Measurements from ENCODE around the gene GAS7. TPM values are rescaled to one million over a fixed set of nuclear protein-coding genes. Genes with fewer than 3 reads are reported as not detected.

GAS7 gene
- total RNA-seq, 1 experiment from 2014 or later: 12.3 TPM

GRCh38 chr17:9872852-9873251 lies 325.6 kb downstream of the GAS7 start:
- no peak for TF ChIP-seq TEAD4 (CRISPR knock-in tag; IDR thresholded peaks at IDR 0.05)
- Mint-ChIP-seq H3K36me3 (no peaks in the 10 kb centered on the region), H3K4me1 (peaks cover 6% of the 10 kb centered on the region), H3K27me3 (ENCODE audit: low read depth) (no peaks in the 10 kb centered on the region), H3K27ac (no peak overlapping the region), H3K4me3 (no peak overlapping the region), H3K9me3 (no peaks in the 10 kb centered on the region)
- ChIA-PET POLR2A (no interaction called here), CTCF (no interaction called here)
- no peak for DNase-seq (ENCODE audit: low spot score)
- ATAC-seq: no peak

DNA sequence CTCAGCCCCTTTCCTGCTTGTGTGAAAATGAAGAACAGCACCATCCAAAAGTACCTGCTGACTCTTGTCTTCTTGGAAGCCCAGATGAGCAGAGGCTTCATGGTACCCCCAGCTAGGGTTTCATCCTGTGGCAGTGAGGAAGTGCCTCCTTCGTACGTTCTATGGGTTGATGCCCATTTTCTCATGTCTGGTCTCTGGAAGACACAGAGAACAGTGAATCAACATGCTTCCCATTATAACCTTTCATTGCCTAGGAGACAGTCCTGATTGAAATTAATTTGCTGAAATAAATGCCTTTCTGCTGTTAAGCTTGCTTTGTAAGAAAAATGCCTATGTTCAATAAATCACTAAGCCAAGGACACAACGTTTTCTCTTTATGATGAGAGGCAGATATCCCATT lies 329.9 kb downstream of the GAS7 start:
- Mint-ChIP-seq H3K27me3 (ENCODE audit: low read depth) (no peaks in the 10 kb centered on the region; the same call in 1 of the 2 replicates), H3K27ac (no peak overlapping the region), H3K4me3 (no peak overlapping the region), H3K9me3 (peaks cover 8% of the 10 kb centered on the region), H3K4me1 (no peaks in the 10 kb centered on the region), H3K36me3 (no peaks in the 10 kb centered on the region)
- DNase-seq (ENCODE audit: low spot score) (no peak), ATAC-seq (no peak)
- TF ChIP-seq SMAD4 (CRISPR knock-in tag; IDR thresholded peaks at IDR 0.05) (no peak), ETV6 (CRISPR knock-in tag; IDR thresholded peaks at IDR 0.05) (no peak), TEAD4 (CRISPR knock-in tag; IDR thresholded peaks at IDR 0.05) (no peak), USF1 (CRISPR knock-in tag; IDR thresholded peaks at IDR 0.05) (no peak), ZNF423 (CRISPR knock-in tag; IDR thresholded peaks at IDR 0.05) (no peak), MXD4 (CRISPR knock-in tag; IDR thresholded peaks at IDR 0.05; ENCODE audit: borderline replicate concordance) (no peak), ZNF263 (CRISPR knock-in tag; IDR thresholded peaks at IDR 0.05; ENCODE audit: low read depth) (no peak), ZNF416 (CRISPR knock-in tag; IDR thresholded peaks at IDR 0.05) (no peak), ZSCAN18 (CRISPR knock-in tag; IDR thresholded peaks at IDR 0.05) (no peak), CREB1 (CRISPR knock-in tag; IDR thresholded peaks at IDR 0.05) (no peak), SOX15 (CRISPR knock-in tag; IDR thresholded peaks at IDR 0.05) (no peak), ZBTB21 (CRISPR knock-in tag; IDR thresholded peaks at IDR 0.05; ENCODE audit: borderline replicate concordance) (no peak), MAX (CRISPR knock-in tag; IDR thresholded peaks at IDR 0.05) (no peak), JAZF1 (CRISPR knock-in tag; IDR thresholded peaks at IDR 0.05) (no peak), NR1H2 (CRISPR knock-in tag; IDR thresholded peaks at IDR 0.05) (no peak)
- TF ChIP-seq, protein P1, sequence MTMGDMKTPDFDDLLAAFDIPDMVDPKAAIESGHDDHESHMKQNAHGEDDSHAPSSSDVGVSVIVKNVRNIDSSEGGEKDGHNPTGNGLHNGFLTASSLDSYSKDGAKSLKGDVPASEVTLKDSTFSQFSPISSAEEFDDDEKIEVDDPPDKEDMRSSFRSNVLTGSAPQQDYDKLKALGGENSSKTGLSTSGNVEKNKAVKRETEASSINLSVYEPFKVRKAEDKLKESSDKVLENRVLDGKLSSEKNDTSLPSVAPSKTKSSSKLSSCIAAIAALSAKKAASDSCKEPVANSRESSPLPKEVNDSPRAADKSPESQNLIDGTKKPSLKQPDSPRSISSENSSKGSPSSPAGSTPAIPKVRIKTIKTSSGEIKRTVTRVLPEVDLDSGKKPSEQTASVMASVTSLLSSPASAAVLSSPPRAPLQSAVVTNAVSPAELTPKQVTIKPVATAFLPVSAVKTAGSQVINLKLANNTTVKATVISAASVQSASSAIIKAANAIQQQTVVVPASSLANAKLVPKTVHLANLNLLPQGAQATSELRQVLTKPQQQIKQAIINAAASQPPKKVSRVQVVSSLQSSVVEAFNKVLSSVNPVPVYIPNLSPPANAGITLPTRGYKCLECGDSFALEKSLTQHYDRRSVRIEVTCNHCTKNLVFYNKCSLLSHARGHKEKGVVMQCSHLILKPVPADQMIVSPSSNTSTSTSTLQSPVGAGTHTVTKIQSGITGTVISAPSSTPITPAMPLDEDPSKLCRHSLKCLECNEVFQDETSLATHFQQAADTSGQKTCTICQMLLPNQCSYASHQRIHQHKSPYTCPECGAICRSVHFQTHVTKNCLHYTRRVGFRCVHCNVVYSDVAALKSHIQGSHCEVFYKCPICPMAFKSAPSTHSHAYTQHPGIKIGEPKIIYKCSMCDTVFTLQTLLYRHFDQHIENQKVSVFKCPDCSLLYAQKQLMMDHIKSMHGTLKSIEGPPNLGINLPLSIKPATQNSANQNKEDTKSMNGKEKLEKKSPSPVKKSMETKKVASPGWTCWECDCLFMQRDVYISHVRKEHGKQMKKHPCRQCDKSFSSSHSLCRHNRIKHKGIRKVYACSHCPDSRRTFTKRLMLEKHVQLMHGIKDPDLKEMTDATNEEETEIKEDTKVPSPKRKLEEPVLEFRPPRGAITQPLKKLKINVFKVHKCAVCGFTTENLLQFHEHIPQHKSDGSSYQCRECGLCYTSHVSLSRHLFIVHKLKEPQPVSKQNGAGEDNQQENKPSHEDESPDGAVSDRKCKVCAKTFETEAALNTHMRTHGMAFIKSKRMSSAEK (CRISPR knock-in tag; IDR thresholded peaks at IDR 0.05; ENCODE audit: borderline replicate concordance): no peak
- POLR2A ChIA-PET: no interaction called here
- CTCF ChIA-PET: interaction anchor here (1.7 kb wide), 1 partner anchor 21 kb away, joined by 5 read pairs; no protein-coding TSS in a partner anchor

- Mint-ChIP-seq H3K36me3 (0 out of 2 replicates have a peak, but pooled peaks cover 2% of the 10 kb centered on the region), H3K4me3 (no peak overlapping the region), H3K27ac (no peak overlapping the region), H3K4me1 (no peaks in the 10 kb centered on the region), H3K27me3 (ENCODE audit: low read depth) (no peaks in the 10 kb centered on the region; the same call in 1 of the 2 replicates), H3K9me3 (peaks cover 19% of the 10 kb centered on the region)
- ChIA-PET CTCF (interaction anchor here (0.6 kb wide), 1 partner anchor 39 kb away, joined by 3 read pairs; no protein-coding TSS in a partner anchor), POLR2A (no interaction called here)
- DNase-seq (ENCODE audit: low spot score): no peak
- no peak for ATAC-seq
- TF ChIP-seq NFYB (CRISPR knock-in tag; conservative IDR thresholded peaks at IDR 0.05; ENCODE audit: low read depth): no peak
- no peak for TF ChIP-seq ATF1 (CRISPR knock-in tag; IDR thresholded peaks at IDR 0.05)
- no peak for TF ChIP-seq NFATC4 (CRISPR knock-in tag; IDR thresholded peaks at IDR 0.05)
- no peak for TF ChIP-seq SMAD3 (CRISPR knock-in tag; IDR thresholded peaks at IDR 0.05; ENCODE audit: borderline replicate concordance)
- TF ChIP-seq TP53 (CRISPR knock-in tag; IDR thresholded peaks at IDR 0.05): no peak
- no peak for TF ChIP-seq ATF2 (CRISPR knock-in tag; IDR thresholded peaks at IDR 0.05; ENCODE audit: borderline replicate concordance, low read depth)
- no peak for TF ChIP-seq ZNF425 (CRISPR knock-in tag; conservative IDR thresholded peaks at IDR 0.05)
- TF ChIP-seq TEAD1 (CRISPR knock-in tag; IDR thresholded peaks at IDR 0.05): no peak
- TF ChIP-seq ZBTB21 (CRISPR knock-in tag; IDR thresholded peaks at IDR 0.05; ENCODE audit: borderline replicate concordance): no peak
- no peak for TF ChIP-seq JAZF1 (CRISPR knock-in tag; IDR thresholded peaks at IDR 0.05)
These were observed 332.8 kb downstream of the GAS7 start for GRCh38 chr17:9865586-9865985.

Measured in WTC11 (cell line).